T-helper 1 cell treated with Interleukin-12 subunit alpha and Interleukin-12 subunit beta and Interleukin-4 antibody, amounts not matched to agents 30 ng/mL and 1 ng/mL, for 36 hours (primary cell): Measurements from ENCODE around the gene ORAI3. TPM values are rescaled to one million over a fixed set of nuclear protein-coding genes. Genes with fewer than 3 reads are reported as not detected.

ENCODE experiments used
- intact Hi-C: fragments of 100-400 bp; cut with micrococcal nuclease; formaldehyde crosslinking; loops from one replicate; pipeline ENCODE4 v1.15.1; 2024
- total RNA-seq: library from RNA; stranded (reverse); gene quantifications from 2 replicates; pipeline ENCODE4 v1.2.3, GENCODE V29; 2022

The ORAI3 gene
- total RNA-seq, 1 donor from 2014 or later: 22.3 TPM

DNA sequence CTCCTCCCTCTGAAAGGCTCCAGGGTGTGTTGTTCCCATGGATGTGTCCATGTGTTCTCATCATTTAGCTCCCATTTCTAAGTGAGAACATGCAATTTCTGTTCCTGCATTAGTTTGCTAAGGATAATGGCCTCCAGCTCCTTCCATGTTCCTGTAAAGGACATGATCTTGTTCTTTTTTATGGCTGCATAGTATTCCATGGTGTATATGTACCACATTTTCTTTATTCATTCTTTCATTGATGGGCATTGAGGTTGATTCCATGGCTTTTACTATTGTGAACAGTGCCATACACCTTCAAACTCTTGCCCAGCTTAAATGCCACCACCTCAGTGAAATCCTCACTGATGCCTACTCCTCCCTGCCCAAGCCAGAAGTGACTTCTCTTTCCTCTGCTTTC, 4.5 kb upstream of the ORAI3 start:
- intact Hi-C loops: no loop called here

DNA sequence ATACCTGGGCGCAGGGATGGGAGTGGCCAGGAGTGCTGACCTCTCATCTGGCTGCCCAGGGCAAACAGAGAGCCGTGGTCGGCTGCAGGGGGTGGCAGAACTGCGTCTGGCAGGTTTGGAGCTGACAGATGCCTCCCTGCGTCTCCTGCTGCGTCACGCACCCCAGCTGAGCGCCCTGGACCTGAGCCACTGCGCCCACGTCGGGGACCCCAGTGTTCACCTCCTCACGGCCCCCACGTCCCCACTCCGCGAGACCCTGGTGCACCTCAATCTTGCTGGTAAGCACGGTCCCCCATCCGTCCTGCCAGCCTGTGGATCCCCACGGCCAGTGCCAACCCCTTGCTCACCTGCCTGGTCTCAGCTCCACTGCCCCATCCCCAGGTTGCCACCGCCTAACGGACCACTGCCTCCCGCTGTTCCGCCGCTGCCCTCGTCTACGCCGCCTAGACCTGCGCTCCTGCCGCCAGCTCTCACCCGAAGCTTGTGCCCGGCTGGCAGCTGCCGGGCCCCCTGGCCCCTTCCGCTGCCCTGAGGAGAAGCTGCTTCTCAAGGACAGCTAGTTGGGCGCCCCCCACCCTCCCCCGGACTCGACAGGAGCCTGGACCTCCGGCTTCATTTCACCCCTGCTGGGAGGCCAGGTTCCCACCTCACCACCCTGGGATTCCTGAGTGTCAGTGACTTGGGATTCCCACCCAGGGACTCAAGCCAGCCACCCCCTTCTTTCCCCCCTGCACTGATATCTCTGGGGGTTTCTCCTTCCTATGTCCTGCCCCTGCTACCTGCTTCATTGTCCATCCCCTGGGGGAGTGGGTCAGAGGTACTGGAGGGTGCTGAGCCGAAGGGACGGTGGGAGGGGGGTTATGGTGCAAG, 2.0 kb upstream of the ORAI3 start:
- intact Hi-C loops: no loop called here

DNA sequence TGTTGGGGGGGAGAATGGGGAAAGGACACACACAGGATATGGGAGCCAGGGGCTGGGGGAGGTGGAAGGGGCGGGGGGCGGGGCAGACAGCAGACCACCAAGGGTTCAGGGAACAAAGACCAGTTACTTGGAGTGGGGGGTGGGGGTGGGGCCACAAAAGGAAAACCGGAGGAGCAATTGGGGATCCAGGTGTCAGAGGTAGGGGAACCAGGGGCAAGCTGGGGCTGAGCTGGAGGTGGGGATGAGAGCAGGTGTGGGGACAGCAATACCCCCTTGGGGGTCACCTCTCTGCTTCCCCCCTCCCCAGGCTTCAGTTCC, 1.4 kb upstream of the ORAI3 start:
- intact Hi-C loops: no loop called here

DNA sequence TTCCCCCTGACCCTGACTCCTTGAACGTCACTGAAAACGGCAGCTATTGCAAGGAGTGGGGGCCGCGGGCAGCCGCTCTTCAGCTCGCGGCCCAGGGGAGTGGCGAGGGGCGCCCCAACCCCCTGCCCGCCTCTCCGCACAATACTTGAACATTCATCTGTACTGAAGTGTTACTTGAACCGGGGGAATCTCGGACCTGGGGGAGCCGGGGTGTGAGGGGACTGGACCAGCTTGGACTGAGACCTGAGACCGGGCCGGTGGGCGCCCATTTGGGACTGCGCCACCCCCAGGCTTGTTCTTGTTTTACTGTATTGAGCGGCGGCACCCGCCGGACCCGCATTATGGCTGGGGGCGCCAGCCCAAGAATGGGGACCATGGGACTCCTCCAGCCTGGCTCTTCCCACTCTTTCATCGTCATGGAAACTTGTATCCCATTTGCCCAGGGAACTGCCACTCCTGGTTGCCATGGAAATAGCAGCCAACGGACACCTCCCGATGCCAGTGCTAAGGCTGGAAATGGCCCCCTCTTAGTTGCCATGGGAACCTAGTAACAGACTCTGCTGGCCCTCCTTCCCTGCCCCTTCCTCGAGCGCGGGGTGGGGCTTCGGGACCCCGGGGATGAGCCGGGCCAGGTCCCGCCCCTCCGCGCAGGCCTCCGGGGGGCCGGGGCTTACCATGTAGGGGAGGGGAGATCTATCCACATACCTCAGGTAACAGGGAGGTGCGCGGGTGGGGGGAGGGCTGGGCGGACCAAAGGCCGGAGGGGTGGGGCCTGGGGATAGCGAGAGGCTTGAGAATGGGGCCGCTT, 805 bp upstream of the ORAI3 start:
- intact Hi-C loops: no loop called here

DNA sequence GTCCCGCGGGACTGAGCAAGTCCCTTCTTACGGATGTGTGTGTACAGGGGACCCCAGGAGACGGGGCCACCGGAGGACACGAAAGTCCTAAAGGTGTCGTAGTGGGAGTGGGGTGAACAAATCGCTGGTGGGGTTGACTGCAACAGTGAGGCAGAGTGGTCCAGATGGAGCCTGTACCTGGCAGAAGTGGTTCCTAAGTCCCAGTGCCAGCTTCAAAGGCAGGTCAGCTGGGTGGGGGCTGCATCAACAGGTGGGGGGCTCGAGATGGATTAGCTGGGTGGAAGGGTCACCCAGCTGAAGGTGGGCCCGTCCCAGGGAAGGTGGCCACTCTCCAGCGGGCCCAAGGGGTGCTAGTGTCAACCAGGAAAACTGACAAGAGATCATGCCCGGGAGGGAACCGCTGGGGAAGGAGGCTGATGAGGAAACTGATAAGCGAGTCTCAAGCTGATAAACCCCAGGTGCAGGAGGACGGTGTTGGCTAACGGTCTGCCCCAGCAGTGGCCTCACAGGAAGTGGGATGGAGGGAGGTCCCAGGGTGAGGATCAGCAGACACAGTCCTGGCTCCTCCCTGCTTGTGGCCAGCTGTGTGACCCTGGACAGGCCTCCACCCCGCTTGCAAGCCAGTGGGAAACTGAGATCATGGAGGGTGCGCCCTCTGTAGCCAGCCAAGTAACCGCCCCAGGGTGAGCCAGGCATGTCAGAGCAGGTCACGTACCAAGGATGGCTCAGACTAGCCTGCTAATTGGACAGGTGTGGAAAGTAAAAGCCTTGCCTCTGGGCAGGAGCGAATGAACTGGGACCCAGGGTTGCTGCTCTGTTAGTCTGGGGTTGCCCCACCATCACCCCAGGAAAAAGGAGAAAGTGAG, 1.0 kb downstream of the ORAI3 start:
- intact Hi-C loops: loop anchor here (1.0 to 10.0 kb wide), 4 partner anchors 8 to 492 kb away; partner anchors contain the start of genes ITGAX and ZNF843

DNA sequence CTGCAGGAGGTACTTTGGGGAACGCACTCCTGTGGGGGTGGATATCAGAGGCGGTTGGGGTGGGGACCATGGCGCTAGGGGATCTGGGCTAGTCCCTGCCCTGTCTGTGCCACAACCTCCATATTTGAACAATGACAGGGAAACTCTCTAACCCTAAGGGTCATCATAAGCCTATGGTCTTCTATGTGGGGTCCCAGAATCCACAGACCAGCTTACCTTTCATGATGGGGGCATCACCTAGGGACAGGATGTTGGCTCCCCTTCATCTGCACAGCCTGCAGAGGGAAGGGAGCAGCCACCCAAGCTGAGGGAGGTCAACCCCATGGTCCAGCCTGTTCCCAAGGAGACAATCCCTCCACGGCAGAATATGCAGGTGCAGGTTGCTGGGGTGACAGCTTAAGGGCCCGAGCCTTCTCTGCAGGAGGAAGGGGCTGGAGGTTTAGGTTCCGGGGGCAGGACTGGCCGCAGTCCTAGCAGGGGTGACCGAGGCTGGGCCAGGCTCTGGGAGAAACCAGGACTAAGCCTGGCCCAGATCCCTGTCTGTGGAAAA, 1.7 kb downstream of the ORAI3 start:
- intact Hi-C loops: loop anchor here (1.0 to 10.0 kb wide), 3 partner anchors 8 to 492 kb away; partner anchors contain the start of genes ITGAX and ZNF843

DNA sequence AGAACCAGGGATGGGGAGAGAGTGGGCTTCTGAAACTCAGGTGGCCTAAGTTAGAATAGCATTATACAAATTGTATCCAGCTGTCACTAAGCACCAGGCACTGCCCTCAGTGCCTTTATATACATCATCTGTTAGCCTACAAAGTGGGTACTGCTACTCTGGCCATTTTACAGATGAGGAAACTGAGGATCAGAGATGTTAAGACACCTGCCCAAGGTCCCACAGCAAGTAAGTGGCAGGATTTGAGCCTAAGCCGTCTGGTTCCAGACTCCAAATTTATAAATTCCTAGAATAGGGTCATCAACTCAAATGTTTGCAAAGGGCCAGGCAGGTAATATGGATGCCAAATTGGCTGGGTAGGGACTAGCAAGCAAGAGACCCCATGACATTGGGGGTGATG, 2.3 kb downstream of the ORAI3 start:
- intact Hi-C loops: loop anchor here (5.0 to 10.0 kb wide), 2 partner anchors 404 to 491 kb away; partner anchors contain the start of genes ITGAX and ZNF843

DNA sequence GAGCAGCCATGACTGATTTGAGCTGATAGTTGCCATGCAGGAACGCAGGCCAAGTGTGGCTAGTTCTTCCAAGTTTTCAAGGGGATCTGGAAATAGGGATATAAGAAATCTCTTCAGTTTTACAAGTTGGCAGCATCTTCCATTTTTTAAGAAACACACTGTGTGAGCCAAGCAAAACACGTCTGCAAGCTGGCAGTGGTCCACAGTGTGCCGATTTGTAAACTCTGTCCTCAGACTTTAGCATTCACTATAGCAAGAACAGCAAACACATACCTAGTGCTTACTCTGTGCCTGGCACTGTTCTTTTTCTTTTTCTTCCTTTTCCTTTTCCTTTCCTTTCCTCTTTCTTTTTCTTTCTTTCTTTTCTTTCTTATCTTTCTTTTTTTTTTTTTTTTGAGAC, 2.9 kb downstream of the ORAI3 start:
- intact Hi-C loops: loop anchor here (5.0 to 10.0 kb wide), 2 partner anchors 403 to 491 kb away; partner anchors contain the start of genes ITGAX and ZNF843

DNA sequence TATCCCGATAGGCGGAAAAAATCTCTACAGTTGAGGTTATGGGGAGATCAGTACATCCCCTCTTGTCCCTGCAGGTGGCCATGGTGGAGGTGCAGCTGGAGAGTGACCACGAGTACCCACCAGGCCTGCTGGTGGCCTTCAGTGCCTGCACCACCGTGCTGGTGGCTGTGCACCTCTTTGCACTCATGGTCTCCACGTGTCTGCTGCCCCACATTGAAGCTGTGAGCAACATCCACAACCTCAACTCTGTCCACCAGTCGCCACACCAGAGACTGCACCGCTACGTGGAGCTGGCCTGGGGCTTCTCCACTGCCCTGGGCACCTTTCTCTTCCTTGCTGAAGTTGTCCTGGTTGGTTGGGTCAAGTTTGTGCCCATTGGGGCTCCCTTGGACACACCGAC, 4.2 kb downstream of the ORAI3 start:
- intact Hi-C loops: loop anchor here (1.0 to 10.0 kb wide), 3 partner anchors 143 to 489 kb away; partner anchors contain the start of genes ITGAX and ZNF843

DNA sequence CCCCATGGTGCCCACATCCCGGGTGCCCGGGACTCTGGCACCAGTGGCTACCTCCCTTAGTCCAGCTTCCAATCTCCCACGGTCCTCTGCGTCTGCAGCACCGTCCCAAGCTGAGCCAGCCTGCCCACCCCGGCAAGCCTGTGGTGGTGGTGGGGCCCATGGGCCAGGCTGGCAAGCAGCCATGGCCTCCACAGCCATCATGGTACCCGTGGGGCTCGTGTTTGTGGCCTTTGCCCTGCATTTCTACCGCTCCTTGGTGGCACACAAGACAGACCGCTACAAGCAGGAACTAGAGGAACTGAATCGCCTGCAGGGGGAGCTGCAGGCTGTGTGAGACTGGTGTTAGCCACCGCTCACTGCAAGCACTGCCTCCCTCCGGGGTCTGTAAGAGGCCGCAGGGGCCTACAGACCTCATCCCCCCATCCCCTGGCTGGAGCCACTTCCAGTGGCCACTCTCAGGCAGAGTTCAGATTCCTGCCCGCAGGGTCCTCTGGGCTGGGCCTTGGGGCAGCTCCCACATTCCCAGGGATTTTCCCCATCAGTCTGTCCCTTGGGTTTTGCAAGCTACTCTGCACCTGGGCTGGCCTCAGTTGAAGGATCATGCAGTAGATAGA, 4.8 kb downstream of the ORAI3 start:
- intact Hi-C loops: loop anchor here (1.0 to 10.0 kb wide), 3 partner anchors 143 to 489 kb away; partner anchors contain the start of genes ITGAX and ZNF843

DNA sequence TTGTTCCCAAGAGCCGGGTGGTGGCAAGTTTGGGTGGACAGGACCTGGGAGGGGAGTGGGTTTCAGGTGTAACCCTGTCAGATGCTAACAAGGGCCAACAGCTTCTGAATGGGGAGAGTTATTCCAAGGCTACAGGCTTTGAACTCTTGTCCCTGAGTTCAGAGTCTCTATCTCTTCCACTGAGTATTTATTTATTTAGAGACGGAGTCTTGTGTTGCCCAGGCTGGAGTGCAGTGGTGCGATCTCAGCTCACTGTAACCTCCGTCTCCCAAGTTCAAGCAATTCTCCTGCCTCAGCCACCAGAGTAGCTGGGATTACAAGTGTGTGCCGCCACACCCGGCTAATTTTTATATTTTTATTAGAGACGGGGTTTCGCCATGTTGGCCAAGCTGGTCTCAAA, 6.1 kb downstream of the ORAI3 start:
- intact Hi-C loops: loop anchor here (5.0 to 10.0 kb wide), 2 partner anchors 400 to 487 kb away; partner anchors contain the start of genes ITGAX and ZNF843

DNA sequence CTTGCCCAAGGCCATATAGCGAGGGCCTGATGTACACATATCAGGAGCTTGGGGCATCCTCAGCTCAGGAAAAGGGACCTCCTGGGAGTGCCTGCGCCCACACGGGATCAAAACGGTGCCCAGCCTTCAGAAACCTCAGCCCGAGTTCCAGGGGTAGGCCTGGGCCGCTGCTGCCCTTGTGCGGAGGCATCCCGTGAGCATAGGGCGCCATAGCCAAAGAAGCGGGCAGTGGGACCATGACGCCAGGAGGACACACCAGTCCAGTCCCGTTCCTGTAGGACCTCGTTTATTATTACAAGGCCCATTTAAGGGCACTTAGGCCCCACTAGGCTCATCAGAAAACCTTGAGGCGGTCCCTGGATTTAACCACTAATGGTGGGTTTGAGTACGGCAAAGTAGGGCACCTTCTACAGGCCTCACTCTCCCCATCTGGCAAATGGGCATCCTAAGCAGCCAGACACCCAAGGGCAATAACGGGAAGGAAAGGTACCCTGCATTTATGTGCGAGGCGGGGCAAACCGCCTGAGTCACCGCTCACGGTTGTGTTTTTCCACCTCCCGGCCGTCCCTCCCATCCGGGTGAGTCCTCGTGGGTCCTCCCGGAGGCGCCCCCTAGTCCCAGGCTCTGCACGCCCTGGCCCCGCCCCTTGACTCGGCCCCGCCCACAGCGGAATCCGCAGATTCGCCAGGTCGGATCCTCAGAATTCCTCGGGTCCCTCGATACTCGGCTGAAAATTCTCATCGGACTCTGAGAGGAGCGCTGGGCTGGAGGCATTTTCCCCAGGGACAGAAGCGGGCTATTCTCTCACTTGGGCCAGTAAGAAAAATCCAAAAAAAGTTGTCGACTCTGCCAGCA, 8.0 kb downstream of the ORAI3 start:
- intact Hi-C loops: loop anchor here (1.0 to 10.0 kb wide), 13 partner anchors 34 to 912 kb away; partner anchors contain the start of genes ARMC5, BCKDK, FBRS and FBXL19

DNA sequence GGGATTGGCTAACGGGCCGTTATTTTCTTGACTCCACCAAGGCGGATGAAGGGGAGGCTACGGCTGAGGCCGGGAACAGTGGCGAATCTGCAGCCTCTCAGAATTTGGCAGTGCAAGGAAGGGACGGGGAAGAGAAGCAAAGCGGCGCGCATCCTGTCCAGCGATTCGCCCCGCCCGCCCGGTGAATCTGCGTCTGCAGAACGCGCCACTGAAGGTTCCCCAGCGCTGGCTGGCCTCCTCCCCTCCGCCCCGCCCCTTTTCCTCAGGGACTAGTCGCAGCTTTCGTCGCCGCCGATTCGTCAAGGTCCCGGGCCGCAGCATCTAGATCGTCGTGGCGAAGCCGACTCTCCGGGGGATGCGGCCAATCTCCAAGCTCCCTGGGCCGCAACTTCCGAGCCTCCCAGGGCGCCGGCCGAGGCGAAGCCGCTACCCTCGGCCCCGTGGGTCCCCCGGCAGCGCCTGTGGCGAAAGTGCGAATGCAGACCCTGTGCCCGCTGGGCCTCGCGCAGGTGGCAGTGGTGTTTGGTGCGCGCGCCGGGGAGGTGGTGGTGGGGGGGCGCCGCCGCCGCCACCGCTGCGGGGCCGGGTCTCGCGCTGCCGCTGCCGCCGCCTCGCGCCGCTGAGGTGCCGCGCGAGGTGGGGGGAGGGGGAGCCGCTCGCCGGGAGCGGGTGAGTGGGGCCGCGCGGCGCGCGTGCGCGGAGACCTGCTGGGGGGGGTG, 8.7 kb downstream of the ORAI3 start, which contains the start of gene SETD1A:
Gene SETD1A, plus strand, starts transcription at position 299 of the 719 bp plus-strand sequence. CDS start 978 bp downstream, outside the sequence.
- intact Hi-C loops: loop anchor here (1.0 to 10.0 kb wide), 13 partner anchors 34 to 911 kb away; partner anchors contain the start of genes ARMC5, BCKDK, FBRS and FBXL19

DNA sequence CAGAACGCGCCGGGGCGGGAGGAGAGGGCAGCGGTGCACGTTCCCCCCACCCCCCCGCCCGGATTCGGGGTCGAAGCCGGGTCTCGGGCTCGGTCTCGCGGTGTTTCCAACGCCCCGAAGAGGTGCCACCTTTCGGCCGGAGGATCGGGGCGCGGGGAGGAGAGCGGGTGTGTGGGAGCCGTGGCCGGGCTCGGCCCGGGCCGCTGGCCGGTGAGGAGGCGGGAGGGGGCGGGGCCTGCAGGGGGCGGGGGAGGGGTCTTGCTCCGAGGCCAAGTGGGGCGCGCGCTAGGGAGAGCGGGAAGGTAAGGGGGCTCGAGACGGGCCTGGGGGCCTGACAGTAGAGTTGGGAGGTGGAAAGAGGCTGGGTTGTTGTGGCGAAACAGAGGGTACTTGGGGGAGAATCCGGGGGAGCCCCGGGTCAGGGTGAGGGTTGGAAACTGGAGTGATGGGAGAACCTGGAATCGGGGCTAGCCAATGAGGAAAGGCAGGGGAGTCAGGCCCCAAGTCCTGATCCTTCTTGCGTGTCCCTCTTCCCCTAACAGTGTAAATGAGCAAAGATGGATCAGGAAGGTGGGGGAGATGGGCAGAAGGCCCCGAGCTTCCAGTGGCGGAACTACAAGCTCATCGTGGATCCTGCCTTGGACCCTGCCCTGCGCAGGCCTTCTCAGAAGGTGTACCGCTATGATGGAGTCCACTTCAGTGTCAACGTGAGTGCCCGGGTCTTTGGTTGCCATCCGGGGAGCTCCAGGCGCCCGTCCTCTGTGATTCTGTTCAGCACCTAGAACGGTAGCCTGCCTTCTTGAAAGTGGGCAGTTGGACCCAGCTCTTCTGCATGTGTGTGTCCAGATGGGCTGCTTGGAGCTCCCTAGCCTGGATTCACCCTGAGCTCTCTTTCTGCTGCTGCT, 9.6 kb downstream of the ORAI3 start:
- intact Hi-C loops: loop anchor here (10.0 kb wide), 1 partner anchor 396 kb away; the partner anchor contains the start of gene ITGAX

DNA sequence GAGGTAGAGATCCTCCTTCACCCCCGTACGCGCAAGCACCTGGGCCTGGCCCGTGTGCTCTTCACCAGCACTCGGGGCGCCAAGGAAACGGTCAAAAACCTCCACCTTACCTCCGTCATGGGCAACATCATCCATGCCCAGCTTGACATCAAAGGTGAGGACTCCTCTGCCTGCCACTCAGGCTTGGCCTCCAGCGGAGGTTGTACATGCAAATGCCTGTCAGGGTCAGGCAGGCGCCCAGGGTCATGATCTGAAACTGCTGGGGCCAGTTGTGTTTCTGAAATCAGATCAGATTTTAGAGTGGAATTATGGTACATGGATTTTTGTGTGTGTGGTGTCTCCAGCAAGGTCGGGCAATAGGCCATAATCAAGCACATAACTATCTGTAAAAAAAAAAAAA, 12.5 kb downstream of the ORAI3 start:
- intact Hi-C loops: no loop called here

DNA sequence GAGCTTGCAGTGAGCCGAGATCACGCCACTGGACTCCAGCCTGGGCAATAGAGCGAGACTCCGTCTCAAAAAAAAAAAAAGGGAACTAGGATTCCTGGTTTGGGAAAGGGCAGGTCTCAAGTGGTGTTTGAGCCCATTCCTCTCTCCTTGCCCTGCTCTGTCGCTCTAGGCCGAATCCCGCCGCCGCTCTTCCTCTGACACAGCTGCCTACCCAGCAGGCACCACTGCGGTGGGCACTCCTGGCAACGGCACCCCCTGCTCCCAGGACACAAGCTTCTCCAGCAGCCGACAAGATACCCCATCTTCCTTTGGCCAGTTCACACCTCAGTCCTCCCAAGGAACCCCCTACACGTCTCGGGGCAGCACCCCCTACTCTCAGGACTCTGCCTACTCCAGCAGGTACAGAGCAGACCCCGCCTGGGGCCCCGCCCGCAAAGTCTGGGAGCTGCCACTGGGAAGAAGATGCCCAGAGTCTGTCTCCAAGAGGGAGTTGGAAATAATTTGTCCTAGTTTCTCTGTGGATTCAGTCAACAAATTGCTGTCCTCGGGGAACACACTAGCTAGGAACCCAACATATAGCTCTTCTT, 15.2 kb downstream of the ORAI3 start:
- intact Hi-C loops: no loop called here
